DMS 273 treated with DMSO at 0.1 percent for 48 hours (cell line): ENCODE data around the gene ASB6.
"Not testable (repeated sequence)": the region's sequence is repeated elsewhere in the genome, so short reads cannot be mapped to it uniquely, and the experiment has no call there.

Experiments used
- DNase-seq: peaks from one replicate; lab custom pipeline; 2025; lab: John Stamatoyannopoulos, UW

The ASB6 gene

GRCh38 chr9:129643706-129644105 lies 1.8 kb upstream of the ASB6 start:
- DNase-seq: no peak

GRCh38 chr9:129640871-129641749 lies 841 bp downstream of the ASB6 start:
- no peak for DNase-seq

- DNase-seq: no peak
These were observed 1.7 kb downstream of the ASB6 start for GRCh38 chr9:129640086-129640870.

- no peak for DNase-seq
These were observed 2.2 kb downstream of the ASB6 start for GRCh38 chr9:129639756-129640085.

GRCh38 chr9:129639034-129639630 lies 2.8 kb downstream of the ASB6 start:
- DNase-seq: no peak

- no peak for DNase-seq
These were observed 4.1 kb downstream of the ASB6 start for GRCh38 chr9:129637673-129638439.

- DNase-seq: no peak
These were observed 4.8 kb downstream of the ASB6 start for GRCh38 chr9:129637102-129637501.

GRCh38 chr9:129636343-129636742 lies 5.6 kb downstream of the ASB6 start:
- DNase-seq: not testable (repeated sequence)

GRCh38 chr9:129635099-129636065 lies 6.6 kb downstream of the ASB6 start:
- DNase-seq: no peak

- DNase-seq: no peak
These were observed 8.1 kb downstream of the ASB6 start for GRCh38 chr9:129633848-129634247.

- no peak for DNase-seq
These were observed 8.7 kb downstream of the ASB6 start for GRCh38 chr9:129633207-129633606.

- no peak for DNase-seq
These were observed 9.5 kb downstream of the ASB6 start for GRCh38 chr9:129632460-129632859.

- no peak for DNase-seq
These were observed 10.2 kb downstream of the ASB6 start for GRCh38 chr9:129631674-129632129.

- no peak for DNase-seq
These were observed 10.8 kb downstream of the ASB6 start for GRCh38 chr9:129630967-129631673.

GRCh38 chr9:129629251-129629820 lies 12.6 kb downstream of the ASB6 start:
- DNase-seq: no peak

GRCh38 chr9:129628709-129629108 lies 13.2 kb downstream of the ASB6 start:
- DNase-seq: no peak

- DNase-seq: peak; percentile 79
These were observed 14.2 kb downstream of the ASB6 start for GRCh38 chr9:129627556-129628440.

- DNase-seq: no peak
These were observed 15.2 kb downstream of the ASB6 start for GRCh38 chr9:129626625-129627284.
